Mesothelial cell of epicardium (in vitro differentiated cells): ENCODE measurements around the gene LIMK2. TPM values are rescaled to one million over a fixed set of nuclear protein-coding genes. Genes with fewer than 3 reads are reported as not detected.
"Not testable (repeated sequence)": the region's sequence is repeated elsewhere in the genome, so short reads cannot be mapped to it uniquely, and the experiment has no call there.

ENCODE experiments used
- DNase-seq, 2 experiments: peaks; one replicate each; pipeline ENCODE4 v3.0.0; 2021; ENCODE audit warnings: low spot score in 2 of 2; ENCODE audit not compliant: unreplicated experiment in 2 of 2
- H3K27ac Mint-ChIP-seq: 2 replicates; pipeline ENCODE4 v1.8.0; 2021; ENCODE audit warnings: mixed read lengths
- H3K27me3 Mint-ChIP-seq: 2 replicates; pipeline ENCODE4 v1.8.0; 2021; ENCODE audit warnings: low read depth, mixed read lengths
- H3K36me3 Mint-ChIP-seq: 2 replicates; pipeline ENCODE4 v1.8.0; 2021; ENCODE audit warnings: mixed read lengths
- H3K4me1 Mint-ChIP-seq: 2 replicates; pipeline ENCODE4 v1.8.0; 2021; ENCODE audit warnings: mixed read lengths
- H3K4me3 Mint-ChIP-seq: 2 replicates; pipeline ENCODE4 v1.8.0; 2021; ENCODE audit warnings: mild to moderate bottlenecking, moderate library complexity, mixed read lengths
- H3K9me3 Mint-ChIP-seq: 2 replicates; pipeline ENCODE4 v1.8.0; 2021; ENCODE audit warnings: mixed read lengths
- CTCF ChIP-seq: fragments of 200-600 bp; sonication (generic); IDR thresholded peaks from one replicate; pipeline ENCODE4 v1.5.0; 2021; ENCODE audit warnings: antibody characterized with exemption; ENCODE audit not compliant: unreplicated experiment
- total RNA-seq: library from RNA; stranded (reverse); gene quantifications from 3 replicates; pipeline ENCODE4 v1.2.1, GENCODE V29; 2021

LIMK2 gene
- total RNA-seq, 1 donor from 2014 or later = 121 TPM

- no peak for TF ChIP-seq CTCF
- H3K4me3 Mint-ChIP-seq = peak overlapping the region; percentile 20
- H3K27ac Mint-ChIP-seq = peak overlapping the region; percentile 97
- peaks cover 66% of the 10 kb centered on the region for H3K4me1 Mint-ChIP-seq
- H3K36me3 Mint-ChIP-seq = no peaks in the 10 kb centered on the region
- peak; percentile 55 to 68 for DNase-seq
- no peaks in the 10 kb centered on the region for H3K27me3 Mint-ChIP-seq
- H3K9me3 Mint-ChIP-seq = no peaks in the 10 kb centered on the region
Measured at GRCh38 chr22:31244046-31244942, 32.2 kb downstream of the LIMK2 start.

- Mint-ChIP-seq H3K9me3 (no peaks in the 10 kb centered on the region), H3K4me3 (no peak overlapping the region), H3K27ac (peak overlapping the region; percentile 97), H3K4me1 (peaks cover 68% of the 10 kb centered on the region), H3K36me3 (no peaks in the 10 kb centered on the region), H3K27me3 (no peaks in the 10 kb centered on the region)
- no peak for DNase-seq
- no peak for TF ChIP-seq CTCF
Measured at GRCh38 chr22:31244943-31245451, 32.9 kb downstream of the LIMK2 start.

- not testable (repeated sequence) for H3K4me3 Mint-ChIP-seq, DNase-seq, H3K36me3 Mint-ChIP-seq, H3K9me3 Mint-ChIP-seq, H3K27me3 Mint-ChIP-seq
- Mint-ChIP-seq H3K27ac (peak overlapping the region; percentile 73), H3K4me1 (peaks cover 72% of the 10 kb centered on the region)
Measured at GRCh38 chr22:31245998-31246397, 33.9 kb downstream of the LIMK2 start.

- H3K4me1 Mint-ChIP-seq = peaks cover 73% of the 10 kb centered on the region
Measured at GRCh38 chr22:31246687-31247086, 34.6 kb downstream of the LIMK2 start.

GRCh38 chr22:31247726-31248125 lies 35.6 kb downstream of the LIMK2 start:
- no peak for TF ChIP-seq CTCF
- H3K4me1 Mint-ChIP-seq = peaks cover 73% of the 10 kb centered on the region
- peak overlapping the region; percentile 95 for H3K27ac Mint-ChIP-seq
- no peaks in the 10 kb centered on the region for H3K9me3 Mint-ChIP-seq
- peak overlapping the region; percentile 88 for H3K4me3 Mint-ChIP-seq
- H3K27me3 Mint-ChIP-seq = no peaks in the 10 kb centered on the region
- no peak for DNase-seq
- no peaks in the 10 kb centered on the region for H3K36me3 Mint-ChIP-seq

More at GRCh38 chr22:31246687-31247086, 34.6 kb downstream of the LIMK2 start:
- Mint-ChIP-seq H3K9me3 (no peaks in the 10 kb centered on the region), H3K36me3 (no peaks in the 10 kb centered on the region), H3K27ac (peak overlapping the region; percentile 65), H3K4me3 (no peak overlapping the region), H3K27me3 (no peaks in the 10 kb centered on the region)
- TF ChIP-seq CTCF = no peak
- no peak for DNase-seq

GRCh38 chr22:31248138-31248745 lies 36.1 kb downstream of the LIMK2 start:
- peaks cover 73% of the 10 kb centered on the region for H3K4me1 Mint-ChIP-seq
- H3K9me3 Mint-ChIP-seq = no peaks in the 10 kb centered on the region

More at GRCh38 chr22:31248138-31248745, 36.1 kb downstream of the LIMK2 start:
- Mint-ChIP-seq H3K36me3 (no peaks in the 10 kb centered on the region), H3K4me3 (peak overlapping the region; percentile 88), H3K27me3 (no peaks in the 10 kb centered on the region), H3K27ac (peak overlapping the region; percentile 95)
- TF ChIP-seq CTCF = no peak
- peak; percentile 55 to 76 for DNase-seq
